NCI-H82 treated with DMSO at 0.1 percent for 48 hours (cell line): ENCODE results near the gene RFWD3.

Source experiments
- DNase-seq: peaks from one replicate; lab custom pipeline; 2025; ENCODE audit not compliant: unreplicated experiment; lab: John Stamatoyannopoulos, UW

RFWD3 gene

DNA sequence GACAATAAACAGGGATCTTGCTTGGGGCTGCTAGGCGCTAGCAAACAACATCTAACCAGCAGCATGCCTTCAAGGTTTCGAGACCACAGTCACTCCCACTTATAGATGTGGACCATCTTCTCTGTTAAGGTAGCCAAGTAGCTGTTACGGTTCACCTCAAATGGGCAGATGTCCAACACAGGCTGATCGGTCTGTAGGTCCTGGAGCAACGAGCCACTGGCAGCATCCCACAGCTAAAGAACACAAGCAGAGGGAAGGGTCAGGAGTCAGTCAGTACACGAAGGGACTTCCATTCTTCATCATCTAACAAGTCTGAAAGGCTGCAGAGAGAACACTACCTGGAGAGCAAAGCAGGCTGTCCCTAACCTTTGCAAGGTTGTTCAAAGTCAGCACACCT lies 42.8 kb downstream of the RFWD3 start:
- no peak for DNase-seq

DNA sequence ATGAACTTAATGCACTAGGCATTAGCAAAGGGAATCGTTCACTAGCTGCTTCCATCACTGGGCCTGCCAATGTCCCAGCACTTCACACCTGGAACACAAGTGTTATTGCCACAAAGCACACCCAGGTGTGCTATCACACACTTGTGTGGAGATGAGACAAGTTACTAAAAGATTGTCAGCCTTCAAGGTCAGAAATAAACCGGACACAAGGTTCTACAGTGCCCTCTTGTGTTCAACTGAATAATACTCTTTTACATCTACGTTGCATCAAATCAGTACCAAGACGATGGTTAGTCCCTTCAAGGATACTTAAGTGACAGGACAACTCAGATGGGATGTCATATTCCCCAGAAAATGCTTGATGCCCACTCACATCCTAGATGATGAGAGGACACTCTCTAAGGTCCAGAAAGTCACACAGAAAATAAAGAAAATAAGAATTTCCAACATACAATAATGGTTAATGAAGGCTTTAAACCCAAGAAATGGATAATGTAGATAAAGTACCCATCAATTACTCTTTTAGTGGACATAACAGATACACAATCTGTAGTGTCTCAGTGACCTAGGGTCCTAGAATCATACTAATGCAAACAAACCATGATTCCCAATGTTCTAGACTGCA lies 43.4 kb downstream of the RFWD3 start:
- DNase-seq, result peak; percentile 6

DNA sequence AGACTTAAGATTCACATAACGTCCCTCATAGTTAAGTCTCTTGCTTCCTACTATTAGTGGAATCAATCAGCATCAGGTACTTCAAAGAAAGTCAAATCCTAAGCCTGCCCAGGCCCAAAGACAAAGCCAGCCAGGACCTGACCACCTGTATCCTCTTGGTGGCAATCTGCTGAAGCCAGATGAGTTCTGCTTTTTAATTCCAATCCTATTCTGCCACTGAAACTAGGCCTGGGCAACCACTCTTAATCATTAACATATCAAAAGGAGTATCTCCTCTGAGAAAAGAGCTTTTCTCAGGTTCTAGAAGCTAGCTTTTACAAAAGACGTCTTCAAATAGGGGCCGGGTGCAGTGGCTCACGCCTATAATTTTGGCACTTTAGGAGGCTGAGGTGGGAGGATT lies 44.7 kb downstream of the RFWD3 start:
- DNase-seq, result no peak

DNA sequence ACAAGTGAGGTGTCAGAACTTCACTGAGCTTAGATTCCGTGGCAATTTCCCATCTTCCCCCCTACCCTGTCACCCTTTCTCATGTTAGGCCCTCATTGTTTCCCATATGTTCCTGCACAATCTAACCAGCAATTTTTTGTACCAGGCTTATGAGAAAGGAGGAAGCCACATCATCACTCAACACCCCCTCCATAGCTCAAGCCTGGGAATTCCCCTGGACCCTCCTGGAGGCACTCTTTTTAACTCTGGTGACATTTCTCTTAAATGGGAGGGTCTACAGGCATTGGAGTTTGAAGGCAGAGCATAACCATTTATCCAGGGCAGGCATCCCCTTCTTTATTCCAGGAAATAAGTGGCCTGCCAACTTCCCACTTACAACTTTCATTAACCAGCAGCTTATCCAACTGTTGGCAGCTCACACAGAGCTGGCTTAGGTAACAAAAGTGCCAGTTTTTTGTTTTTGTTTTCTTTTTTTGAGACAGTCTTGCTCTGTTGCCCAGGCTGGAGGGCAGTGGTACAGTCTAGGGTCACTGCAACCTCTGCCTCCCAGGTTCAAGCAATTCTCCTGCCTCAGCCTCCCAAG lies 49.4 kb downstream of the RFWD3 start:
- no peak for DNase-seq

DNA sequence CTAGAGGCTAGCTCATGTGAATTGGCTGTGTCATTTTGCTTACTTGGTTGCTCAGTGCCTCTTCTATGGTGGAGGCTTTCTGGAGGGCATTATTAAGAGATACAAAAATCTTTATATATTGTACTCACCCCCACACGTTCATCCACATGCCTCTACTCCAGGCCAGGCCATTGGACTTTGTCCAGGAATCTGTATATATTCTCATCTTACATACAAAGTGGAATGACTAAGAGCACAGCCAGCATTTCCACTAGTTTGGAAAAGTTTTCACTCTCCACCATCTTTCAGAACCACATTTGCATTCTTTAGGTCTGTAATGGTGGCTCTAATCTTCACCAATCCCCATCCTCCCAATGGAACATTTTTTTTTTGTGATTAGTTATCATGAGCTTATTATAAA lies 55.0 kb downstream of the RFWD3 start:
- DNase-seq, result no peak

DNA sequence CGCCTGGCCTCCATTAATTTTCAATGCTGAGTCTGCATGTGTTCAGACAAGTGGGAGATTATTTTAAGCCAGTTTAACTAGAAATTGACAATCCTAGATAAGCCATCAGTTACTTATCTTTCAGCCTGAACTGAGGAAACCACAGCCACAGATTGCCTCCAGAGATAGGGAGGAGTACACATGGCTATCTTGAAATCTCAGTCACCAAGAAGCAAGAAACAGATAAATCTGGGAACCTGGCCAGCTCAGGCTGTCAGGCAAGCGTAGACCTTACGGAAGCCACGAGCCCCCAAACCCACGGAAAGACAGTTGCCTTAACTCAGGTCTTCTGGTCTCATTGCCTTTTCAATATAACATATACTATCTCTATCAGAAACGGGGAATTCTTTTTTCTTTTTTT lies 57.7 kb downstream of the RFWD3 start:
- DNase-seq, result no peak

DNA sequence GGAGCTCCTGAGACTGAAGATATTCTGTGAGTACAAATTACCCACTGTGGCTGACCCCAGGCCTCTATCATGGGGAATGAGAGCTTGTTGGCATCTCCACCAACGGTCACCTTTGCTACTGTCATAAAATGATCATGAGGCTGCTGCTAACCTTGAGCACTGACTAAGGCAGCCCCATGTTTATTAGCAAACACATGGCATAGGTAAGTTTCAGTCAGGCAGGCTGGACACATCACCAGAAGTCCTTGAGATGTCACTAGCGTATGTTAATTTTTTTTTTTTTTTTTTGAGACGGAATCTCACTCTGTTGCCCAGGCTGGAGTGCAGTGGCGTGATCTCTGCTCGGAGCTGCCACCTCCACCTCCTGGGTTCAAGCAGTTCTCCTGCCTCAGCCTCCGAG lies 58.3 kb downstream of the RFWD3 start:
- no peak for DNase-seq

DNA sequence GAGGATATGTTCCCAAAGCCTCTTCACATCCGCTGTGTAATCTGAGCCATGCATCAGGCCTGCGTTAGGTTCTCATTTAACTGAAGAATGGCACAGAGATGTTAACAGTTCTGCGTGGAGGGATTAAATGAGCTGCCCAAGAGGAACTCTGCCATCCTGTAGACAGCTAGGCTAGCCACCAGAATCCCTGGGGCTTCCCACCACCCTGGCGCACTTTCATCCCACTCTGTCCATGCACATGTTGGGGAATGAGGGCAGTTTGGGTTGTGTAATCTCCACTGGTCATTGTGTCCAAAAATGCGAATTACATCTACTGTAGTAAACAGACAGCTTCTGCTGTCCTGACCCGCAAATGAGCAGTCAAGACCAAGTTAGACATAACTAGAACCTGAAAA lies 58.7 kb downstream of the RFWD3 start:
- no peak for DNase-seq

DNA sequence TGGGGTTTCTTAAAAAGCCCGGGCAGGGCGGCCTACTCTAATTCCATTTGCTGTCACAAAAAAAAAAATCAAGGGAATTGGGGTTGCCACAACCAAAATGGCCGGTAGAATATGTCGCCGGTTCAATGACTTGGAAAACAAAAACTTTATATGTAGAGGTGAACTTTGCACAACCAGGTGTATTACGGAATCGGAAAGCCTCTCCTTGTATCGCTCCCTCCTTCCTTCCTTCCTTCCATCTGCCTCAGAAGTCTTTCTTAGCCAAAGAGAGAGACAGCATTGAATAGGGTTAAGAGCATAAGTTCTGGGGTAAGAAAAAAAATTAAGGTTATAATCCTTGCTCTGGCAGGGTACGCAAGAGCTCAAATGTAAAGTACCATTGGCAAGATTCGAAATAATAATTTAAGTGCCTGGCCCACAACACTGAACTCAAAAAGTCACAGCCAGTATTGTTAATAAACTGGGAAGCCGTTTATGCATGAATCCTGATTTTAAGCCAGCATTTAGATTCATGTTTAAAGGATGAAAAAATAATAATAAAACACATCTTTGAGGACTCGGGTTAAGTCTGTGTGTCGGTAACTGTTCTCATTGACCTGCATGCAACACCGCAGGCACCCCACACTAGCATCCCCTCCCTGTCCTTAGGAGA lies 59.2 kb downstream of the RFWD3 start:
- DNase-seq, result no peak

DNA sequence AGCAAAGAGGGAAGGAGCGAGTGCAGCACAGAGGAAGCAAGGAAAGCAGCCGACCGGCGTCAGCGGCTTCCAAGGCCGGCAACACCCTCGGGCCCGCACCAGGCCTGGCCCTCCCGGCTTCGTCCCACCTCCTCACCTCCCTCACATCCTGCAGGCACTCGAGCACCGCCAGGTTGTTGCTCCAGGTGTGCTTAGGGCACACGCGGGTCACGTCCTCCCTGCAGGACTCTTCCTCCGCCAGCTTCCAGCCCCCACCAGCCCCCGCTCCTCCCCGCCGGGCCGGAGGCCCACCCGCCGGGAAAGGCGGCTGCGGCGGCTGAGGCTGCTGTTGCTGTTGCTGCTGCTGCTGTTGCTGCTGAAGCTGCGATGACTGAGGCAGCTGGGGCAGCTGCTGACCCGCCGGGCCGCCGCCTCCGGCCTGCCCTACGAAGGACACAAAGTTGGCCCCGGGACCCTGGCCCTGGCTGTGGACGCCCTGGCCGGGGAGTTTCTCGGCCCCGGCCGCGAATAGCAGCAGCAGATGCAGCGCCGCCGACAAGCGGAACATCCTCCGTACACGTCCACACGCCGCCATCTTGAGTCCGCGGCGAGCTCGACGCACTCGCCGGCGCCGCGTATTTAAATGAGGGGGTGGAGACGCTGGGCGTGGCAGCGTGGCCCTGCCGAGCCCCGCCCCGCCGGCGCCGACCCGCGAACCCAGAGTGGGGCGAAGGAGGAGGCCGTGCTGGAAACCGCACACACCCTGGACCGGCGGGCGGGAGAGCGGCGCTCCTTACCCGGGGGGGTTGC lies 60.0 kb downstream of the RFWD3 start, which contains the start of gene GLG1:
Gene GLG1 (minus strand): TSS at position 594 of the 789 bp plus-strand sequence. CDS start 20 bp downstream, at position 574.
- peak; percentile 67 for DNase-seq

DNA sequence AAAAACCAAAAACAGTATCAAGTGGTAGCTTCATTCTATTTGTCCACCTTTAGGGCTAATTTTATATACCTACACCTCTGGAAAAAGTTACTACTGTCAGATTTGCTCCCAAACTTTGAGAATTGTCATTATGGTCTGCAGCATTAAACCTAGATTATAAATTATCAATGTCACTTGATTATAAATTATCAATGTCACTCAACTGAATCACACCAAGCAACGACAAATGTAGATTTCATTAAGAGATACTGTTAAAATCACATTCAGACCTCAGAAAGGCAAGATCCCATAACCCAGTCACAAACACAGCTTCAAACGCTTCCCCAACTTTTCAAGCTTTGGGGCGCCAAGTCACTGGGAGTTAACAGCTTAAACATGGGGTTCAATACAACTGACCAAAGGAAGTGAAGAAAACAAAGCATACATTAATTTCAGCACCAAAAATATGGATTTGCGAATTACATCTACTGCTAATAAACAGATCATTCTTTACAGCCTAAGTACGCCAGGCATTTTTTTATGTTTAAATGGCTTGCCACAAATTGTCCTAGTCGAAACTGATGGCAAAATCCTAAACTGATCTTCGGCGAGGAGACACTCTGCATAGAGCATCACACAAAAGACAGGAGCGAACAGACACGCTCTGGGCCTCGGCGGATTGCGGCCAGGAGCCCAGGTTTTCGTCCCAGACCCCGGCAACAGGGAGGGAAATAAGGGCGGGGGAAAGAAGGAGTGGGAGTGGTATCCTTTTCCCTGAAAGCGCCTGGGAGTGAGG lies 60.7 kb downstream of the RFWD3 start:
- DNase-seq, result no peak

DNA sequence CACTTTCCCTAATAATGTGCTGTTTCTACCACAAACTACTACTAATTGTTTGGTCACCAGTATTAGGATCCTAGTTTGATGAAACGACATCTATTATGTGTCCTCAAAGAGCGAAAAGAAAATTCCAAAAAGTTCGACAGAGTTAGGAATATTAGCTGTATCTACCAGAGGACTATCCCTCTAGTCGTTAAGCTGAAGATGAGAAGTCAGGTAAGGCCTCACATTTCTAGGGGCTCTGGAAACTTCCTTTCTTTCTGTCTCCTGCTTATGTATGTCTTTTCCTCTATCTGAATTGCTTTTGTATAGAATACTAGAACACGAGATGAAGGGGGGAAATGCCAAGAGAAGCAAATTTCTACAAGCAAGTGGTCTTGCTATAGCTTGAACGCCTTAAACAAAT lies 61.3 kb downstream of the RFWD3 start:
- DNase-seq, result no peak

DNA sequence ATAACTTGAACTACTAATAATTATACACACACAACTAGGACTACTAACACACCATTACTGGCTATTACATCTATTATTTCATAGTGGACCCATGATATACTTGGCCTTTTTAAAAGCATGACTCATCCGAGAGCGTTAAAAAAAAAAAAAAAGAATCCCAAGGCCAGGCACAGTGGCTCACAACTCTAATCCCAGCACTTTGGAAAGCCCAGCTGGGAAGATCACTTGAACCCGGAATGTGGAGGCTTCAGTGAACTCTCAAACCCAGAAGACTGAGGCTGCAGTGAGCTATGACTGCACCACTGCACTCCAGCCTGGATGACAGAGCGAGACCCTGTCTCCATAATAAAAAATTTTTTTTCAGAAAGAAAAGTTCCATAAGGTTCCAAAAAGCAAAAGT lies 62.8 kb downstream of the RFWD3 start:
- no peak for DNase-seq

DNA sequence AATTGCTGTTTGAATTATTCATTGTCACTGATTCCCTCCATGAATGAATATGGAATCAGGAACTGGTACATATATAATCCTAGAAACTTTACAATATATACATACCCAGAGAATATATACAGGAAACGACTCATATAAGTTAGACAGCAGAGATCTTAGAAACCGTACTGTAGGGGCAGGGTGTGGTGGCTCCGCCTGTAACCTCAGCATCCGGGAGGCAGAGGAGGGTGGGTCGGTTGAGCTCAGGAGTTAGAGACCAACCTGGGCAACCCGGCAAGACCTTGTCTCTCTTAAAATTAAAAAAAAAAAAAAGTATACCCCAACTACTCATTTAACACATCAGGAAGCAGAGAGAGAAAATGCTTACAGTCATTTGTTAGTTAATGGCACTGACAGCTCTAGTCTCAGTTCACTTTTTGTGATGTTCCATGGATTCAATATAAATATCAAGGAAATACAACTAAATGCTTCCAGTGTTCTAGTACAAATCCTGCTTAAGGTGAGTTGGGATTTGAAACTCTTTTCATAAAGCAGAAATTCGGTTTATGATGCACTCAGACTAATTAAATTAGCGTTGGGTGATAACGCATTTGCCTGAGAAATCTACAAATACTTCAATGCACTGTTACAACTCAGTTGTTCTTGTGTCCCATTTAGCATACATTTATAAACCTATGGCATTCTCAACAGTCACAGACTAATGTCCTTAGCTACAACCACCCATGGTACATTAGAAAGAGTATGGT lies 65.4 kb downstream of the RFWD3 start:
- DNase-seq, result no peak

DNA sequence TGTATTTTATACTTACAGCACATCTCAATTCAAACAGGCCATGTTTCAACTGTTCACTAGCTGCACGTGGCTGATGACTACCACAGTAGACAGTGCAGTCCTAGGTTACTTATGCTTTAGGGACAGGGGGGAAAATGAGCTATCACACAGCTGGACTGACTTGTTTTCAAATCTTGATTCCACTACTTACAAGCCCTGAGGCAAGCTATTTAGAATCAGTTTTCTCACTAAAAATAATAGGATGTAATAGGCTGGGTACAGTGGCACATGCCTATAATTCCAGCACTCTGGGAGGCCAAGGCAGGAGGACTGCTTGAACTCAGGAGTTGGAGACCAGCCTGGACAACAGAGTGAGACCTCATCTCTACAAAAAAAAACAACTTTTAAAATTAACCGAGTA lies 70.1 kb downstream of the RFWD3 start:
- DNase-seq, result no peak

DNA sequence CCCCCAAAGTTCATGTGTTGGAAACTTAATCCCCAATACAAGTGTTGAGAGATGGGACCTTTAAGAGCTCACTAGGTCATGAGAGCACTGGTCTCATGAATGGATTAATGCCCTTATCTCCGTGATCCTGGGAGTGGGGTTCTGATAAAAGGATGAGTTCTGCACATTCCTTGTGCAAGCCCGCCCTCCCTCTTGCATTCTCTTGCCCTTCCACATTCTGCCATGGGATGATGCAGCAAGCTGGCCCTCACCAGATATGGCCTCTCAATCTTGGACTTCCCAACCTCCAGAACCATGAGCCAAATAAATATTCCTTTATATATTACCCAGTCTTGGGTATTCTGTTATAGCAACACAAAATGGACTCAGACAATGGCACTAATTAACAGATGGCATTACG lies 73.8 kb downstream of the RFWD3 start:
- DNase-seq, result no peak

DNA sequence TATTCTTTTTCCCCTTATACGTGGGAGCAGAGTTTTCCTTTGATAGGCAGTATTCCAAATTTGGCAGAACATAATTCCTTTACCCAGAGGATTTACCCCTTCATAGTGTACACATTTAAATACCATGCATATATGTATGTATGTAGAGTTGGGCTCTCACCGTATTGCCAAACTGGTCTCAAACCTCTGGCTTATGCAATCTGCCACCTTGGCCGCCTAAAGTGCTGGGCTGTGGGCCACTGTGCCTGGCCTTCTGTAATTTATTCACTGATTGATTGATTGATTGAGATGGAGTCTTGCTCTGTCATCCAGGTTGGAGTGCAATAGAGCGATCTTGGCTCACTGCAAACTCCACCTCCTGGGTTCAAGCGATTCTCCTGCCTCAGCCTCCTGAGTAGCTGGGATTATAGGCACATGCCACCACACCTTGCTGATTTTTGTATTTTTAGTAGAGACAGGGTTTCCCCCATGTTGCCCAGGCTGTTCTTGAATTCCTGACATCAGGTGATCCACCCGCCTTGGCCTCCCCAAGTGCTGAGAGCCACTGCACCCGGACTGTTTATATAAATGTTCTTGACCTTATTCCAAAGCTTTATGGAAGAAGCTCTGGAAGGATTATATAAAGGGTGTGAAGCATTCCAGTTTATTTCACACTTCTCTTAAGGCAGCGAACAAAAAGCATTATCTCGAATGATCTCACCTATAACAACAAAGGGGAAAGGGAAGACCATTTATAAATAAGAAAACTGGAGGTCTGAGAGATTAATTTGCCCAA lies 74.6 kb downstream of the RFWD3 start:
- no peak for DNase-seq

DNA sequence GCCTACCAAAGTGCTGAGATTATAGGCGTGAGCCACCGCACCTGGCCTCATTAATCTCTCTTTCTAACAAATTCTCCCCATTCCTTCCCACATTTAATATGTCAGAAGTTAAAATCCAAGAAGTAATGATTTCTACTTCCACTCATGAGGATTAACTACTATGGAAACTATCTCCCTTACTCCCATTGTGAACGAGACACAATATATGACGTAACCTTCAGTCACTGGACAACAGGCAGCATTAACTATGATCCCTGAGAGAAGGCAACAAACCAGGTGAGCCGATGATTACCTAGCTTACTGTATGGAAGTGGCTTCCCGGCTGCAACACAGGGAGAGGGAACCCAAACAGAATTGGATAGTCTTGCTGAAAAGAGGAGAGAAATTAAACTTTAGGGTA lies 79.7 kb downstream of the RFWD3 start:
- DNase-seq, result no peak

DNA sequence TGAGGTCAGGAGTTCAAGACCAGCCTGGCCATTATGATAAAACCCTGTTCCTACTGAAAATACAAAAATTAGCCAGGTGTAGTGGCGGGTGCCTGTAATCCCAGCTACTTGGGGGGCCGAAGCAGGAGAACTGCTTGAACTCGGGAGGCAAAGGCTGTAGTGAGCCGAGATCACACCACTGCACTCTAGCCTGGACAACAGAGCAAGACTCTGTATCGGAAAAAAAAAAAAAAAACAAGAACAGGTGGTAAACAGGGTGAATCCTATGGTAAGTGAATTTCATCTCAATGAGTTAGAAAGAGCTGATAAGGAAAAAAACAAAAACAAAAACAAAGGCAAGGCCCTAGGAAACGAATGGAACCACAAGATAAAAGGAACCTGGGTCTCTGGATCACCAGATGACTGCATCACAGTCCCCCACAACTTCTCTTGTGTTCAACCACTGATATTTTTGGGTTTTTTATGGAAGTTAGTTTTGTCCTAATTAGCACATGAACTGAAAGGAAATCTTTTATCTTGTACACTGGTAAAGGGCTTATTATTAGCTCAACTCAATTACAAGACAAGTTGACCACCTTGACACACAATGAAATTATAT lies 80.7 kb downstream of the RFWD3 start:
- no peak for DNase-seq
